Left forelimb (tissue), 1 donor: ENCODE data around the gene SLC25A36.
A peak's percentile ranks its signal among the peaks of the same experiment; 100 is the strongest.
"Not testable (repeated sequence)": the region's sequence is repeated elsewhere in the genome, so short reads cannot be mapped to it uniquely, and the experiment has no call there.

Experiments used
- DNase-seq: peaks from one replicate; pipeline ENCODE4 v3.0.0-alpha.2; 2018; ENCODE audit warnings: low spot score

SLC25A36 gene

GRCh38 chr3:140994861-140995260 lies 53.2 kb downstream of the SLC25A36 start:
- DNase-seq = not testable (repeated sequence)

GRCh38 chr3:140995881-140996280 lies 54.2 kb downstream of the SLC25A36 start:
- DNase-seq = no peak

GRCh38 chr3:141000027-141000663 lies 58.5 kb downstream of the SLC25A36 start:
- DNase-seq = peak; percentile 80

GRCh38 chr3:141000686-141001085 lies 59.0 kb downstream of the SLC25A36 start:
- DNase-seq = no peak

- DNase-seq = no peak
These were observed 64.7 kb downstream of the SLC25A36 start for GRCh38 chr3:141006344-141006743.

- DNase-seq = no peak
These were observed 67.9 kb downstream of the SLC25A36 start for GRCh38 chr3:141009496-141009895.

- peak; percentile 91 for DNase-seq
These were observed 69.8 kb downstream of the SLC25A36 start for GRCh38 chr3:141011232-141011996.

- no peak for DNase-seq
These were observed 70.3 kb downstream of the SLC25A36 start for GRCh38 chr3:141011997-141012262.

GRCh38 chr3:141012571-141012970 lies 70.9 kb downstream of the SLC25A36 start:
- no peak for DNase-seq

GRCh38 chr3:141015481-141015880 lies 73.8 kb downstream of the SLC25A36 start:
- no peak for DNase-seq

- DNase-seq = not testable (repeated sequence)
These were observed 76.0 kb downstream of the SLC25A36 start for GRCh38 chr3:141017366-141018322.

- no peak for DNase-seq
These were observed 77.6 kb downstream of the SLC25A36 start for GRCh38 chr3:141019244-141019643.

GRCh38 chr3:141020143-141020830 lies 78.7 kb downstream of the SLC25A36 start:
- no peak for DNase-seq

GRCh38 chr3:141021261-141021660 lies 79.6 kb downstream of the SLC25A36 start:
- DNase-seq = no peak
